ENCODE measurements around the gene SPATS2L. TPM values are rescaled to one million over a fixed set of nuclear protein-coding genes. Genes with fewer than 3 reads are reported as not detected.

SPATS2L gene
- total and polyA plus RNA-seq, 9 donors: 144 to 235 (median 222) TPM

GRCh38 chr2:200264631-200265030, 41.9 kb upstream of the SPATS2L start:
- Histone ChIP-seq H3K4me3 (ENCODE audit: low read length) (no peak overlapping the region), H3K9me3 (replicated peaks; ENCODE audit: control insufficient read depth, low read depth, low read length) (no peaks in the 10 kb centered on the region), H3K27me3 (ENCODE audit: control insufficient read depth, insufficient read depth, low read length) (no peaks in the 10 kb centered on the region), H3K36me3 (ENCODE audit: control insufficient read depth, insufficient read depth, low read length) (no peaks in the 10 kb centered on the region), H3K27ac (ENCODE audit: low read length) (no peak overlapping the region), H3K4me1 (ENCODE audit: control insufficient read depth, insufficient read depth, low read length) (no peaks in the 10 kb centered on the region)
- WGBS (ENCODE audit: insufficient coverage): no CpG with 5 or more reads among the region's 2 CpGs
- DNase-seq: no peak

GRCh38 chr2:200266406-200266805, 40.1 kb upstream of the SPATS2L start:
- no peaks in the 10 kb centered on the region for H3K9me3 ChIP-seq (replicated peaks; ENCODE audit: control insufficient read depth, low read depth, low read length)
- no peak overlapping the region for H3K4me3 ChIP-seq (ENCODE audit: low read length)
- H3K36me3 ChIP-seq (ENCODE audit: control insufficient read depth, insufficient read depth, low read length): no peaks in the 10 kb centered on the region
- no peaks in the 10 kb centered on the region for H3K4me1 ChIP-seq (ENCODE audit: control insufficient read depth, insufficient read depth, low read length)
- H3K27me3 ChIP-seq (ENCODE audit: control insufficient read depth, insufficient read depth, low read length): no peaks in the 10 kb centered on the region
- H3K27ac ChIP-seq (ENCODE audit: low read length): no peak overlapping the region
- 73% methylated on average over 4 of the region's 5 CpGs for WGBS (ENCODE audit: insufficient coverage)
- no peak for DNase-seq

DNA sequence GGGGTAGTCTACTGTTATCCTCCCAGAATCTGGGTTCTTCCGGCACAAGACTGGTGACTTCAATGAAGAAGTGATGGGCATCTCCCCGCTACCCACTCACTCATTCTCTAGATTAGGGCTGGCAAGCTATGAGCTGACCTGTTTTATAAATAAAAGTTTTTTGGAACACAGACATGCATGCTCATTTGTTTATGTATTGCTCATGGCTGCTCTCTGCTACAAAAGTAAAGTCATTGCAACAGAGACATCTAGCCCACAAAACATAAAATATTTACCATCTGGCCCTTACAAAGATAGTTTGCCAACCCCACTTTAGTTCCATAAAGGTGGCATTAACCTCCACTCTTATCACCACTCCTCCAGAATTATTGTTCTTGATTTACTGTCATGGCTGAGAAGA, 39.1 kb upstream of the SPATS2L start:
- no peaks in the 10 kb centered on the region for H3K9me3 ChIP-seq (replicated peaks; ENCODE audit: control insufficient read depth, low read depth, low read length)
- H3K27me3 ChIP-seq (ENCODE audit: control insufficient read depth, insufficient read depth, low read length): no peaks in the 10 kb centered on the region
- no peaks in the 10 kb centered on the region for H3K36me3 ChIP-seq (ENCODE audit: control insufficient read depth, insufficient read depth, low read length)
- no peak overlapping the region for H3K27ac ChIP-seq (ENCODE audit: low read length)
- no CpG with 5 or more reads among the region's 2 CpGs for WGBS (ENCODE audit: insufficient coverage)
- no peak for DNase-seq
- H3K4me1 ChIP-seq (ENCODE audit: control insufficient read depth, insufficient read depth, low read length): no peaks in the 10 kb centered on the region
- H3K4me3 ChIP-seq (ENCODE audit: low read length): no peak overlapping the region

- no peaks in the 10 kb centered on the region for H3K27me3 ChIP-seq (ENCODE audit: control insufficient read depth, insufficient read depth, low read length)
- DNase-seq: no peak
- peaks cover 6% of the 10 kb centered on the region for H3K4me1 ChIP-seq (ENCODE audit: control insufficient read depth, insufficient read depth, low read length)
- 38% methylated on average over 1 of the region's 1 CpG for WGBS (ENCODE audit: insufficient coverage)
- H3K36me3 ChIP-seq (ENCODE audit: control insufficient read depth, insufficient read depth, low read length): no peaks in the 10 kb centered on the region
- H3K4me3 ChIP-seq (ENCODE audit: low read length): no peak overlapping the region
- no peaks in the 10 kb centered on the region for H3K9me3 ChIP-seq (replicated peaks; ENCODE audit: control insufficient read depth, low read depth, low read length)
- H3K27ac ChIP-seq (ENCODE audit: low read length): no peak overlapping the region
Measured at GRCh38 chr2:200270732-200271131, 35.8 kb upstream of the SPATS2L start.

GRCh38 chr2:200272320-200272719, 34.2 kb upstream of the SPATS2L start:
- Histone ChIP-seq H3K9me3 (replicated peaks; ENCODE audit: control insufficient read depth, low read depth, low read length) (no peaks in the 10 kb centered on the region), H3K4me3 (ENCODE audit: low read length) (no peak overlapping the region), H3K27ac (ENCODE audit: low read length) (no peak overlapping the region), H3K27me3 (ENCODE audit: control insufficient read depth, insufficient read depth, low read length) (no peaks in the 10 kb centered on the region), H3K4me1 (ENCODE audit: control insufficient read depth, insufficient read depth, low read length) (peaks cover 10% of the 10 kb centered on the region), H3K36me3 (ENCODE audit: control insufficient read depth, insufficient read depth, low read length) (no peaks in the 10 kb centered on the region)
- WGBS (ENCODE audit: insufficient coverage): no CpG with 5 or more reads among the region's 2 CpGs
- DNase-seq: no peak

DNA sequence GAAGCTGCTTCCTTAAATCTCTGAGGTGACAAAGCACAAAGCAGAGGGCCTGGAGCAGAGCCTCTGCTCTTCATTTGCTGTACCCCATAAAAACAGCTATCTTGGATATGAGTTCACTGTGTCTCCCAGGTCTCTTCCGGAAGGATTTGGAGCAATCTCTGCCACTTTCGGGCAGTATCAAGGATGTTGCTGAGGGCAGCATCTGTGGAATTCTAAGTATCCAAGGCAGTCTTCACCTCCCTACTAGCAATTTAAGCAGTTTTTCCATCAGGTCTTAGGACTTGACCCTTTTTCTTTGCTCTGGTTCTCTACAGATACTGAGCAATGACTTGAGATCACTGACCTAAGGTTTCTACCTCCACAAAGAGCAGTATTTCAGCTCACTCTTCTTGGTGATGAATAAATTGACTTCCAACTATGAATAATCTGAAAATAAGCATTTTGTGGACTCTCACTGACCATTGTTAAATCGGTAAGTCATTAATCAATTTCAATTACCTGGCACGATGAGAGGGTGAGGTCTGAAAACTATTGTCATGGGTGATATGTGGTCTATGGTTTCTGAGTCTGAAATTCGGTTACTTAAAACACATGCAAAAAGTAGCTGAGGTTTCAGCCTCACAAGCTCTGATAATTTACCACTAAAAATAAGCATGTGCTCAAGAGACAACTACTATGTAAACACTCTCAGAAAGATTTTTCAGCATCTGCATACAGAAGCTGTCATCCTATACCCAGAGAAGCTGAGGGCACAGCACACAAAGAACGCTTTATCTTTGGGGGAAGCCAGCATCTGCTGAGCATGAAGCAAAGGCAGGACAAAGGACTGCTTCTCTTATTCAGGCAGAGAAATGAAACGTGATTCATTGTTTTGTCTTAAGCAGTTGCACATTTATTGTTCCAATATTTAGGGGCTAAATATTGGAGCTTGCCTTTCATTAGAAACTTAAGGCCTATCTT, 32.1 kb upstream of the SPATS2L start:
- Histone ChIP-seq H3K27me3 (ENCODE audit: control insufficient read depth, insufficient read depth, low read length) (no peaks in the 10 kb centered on the region), H3K27ac (ENCODE audit: low read length) (peak overlapping the region; percentile 83), H3K9me3 (replicated peaks; ENCODE audit: control insufficient read depth, low read depth, low read length) (no peaks in the 10 kb centered on the region), H3K4me1 (ENCODE audit: control insufficient read depth, insufficient read depth, low read length) (peaks cover 10% of the 10 kb centered on the region), H3K36me3 (ENCODE audit: control insufficient read depth, insufficient read depth, low read length) (no peaks in the 10 kb centered on the region), H3K4me3 (ENCODE audit: low read length) (no peak overlapping the region)
- 86% methylated on average over 3 of the region's 7 CpGs for WGBS (ENCODE audit: insufficient coverage)
- DNase-seq: peak; percentile 75

- H3K4me1 ChIP-seq (ENCODE audit: control insufficient read depth, insufficient read depth, low read length): peaks cover 10% of the 10 kb centered on the region
- H3K36me3 ChIP-seq (ENCODE audit: control insufficient read depth, insufficient read depth, low read length): no peaks in the 10 kb centered on the region
- peak; percentile 69 for DNase-seq
- H3K27ac ChIP-seq (ENCODE audit: low read length): peak overlapping the region; percentile 83
- 80% methylated on average over 2 of the region's 5 CpGs for WGBS (ENCODE audit: insufficient coverage)
- H3K27me3 ChIP-seq (ENCODE audit: control insufficient read depth, insufficient read depth, low read length): no peaks in the 10 kb centered on the region
- no peaks in the 10 kb centered on the region for H3K9me3 ChIP-seq (replicated peaks; ENCODE audit: control insufficient read depth, low read depth, low read length)
- no peak overlapping the region for H3K4me3 ChIP-seq (ENCODE audit: low read length)
Measured at GRCh38 chr2:200275295-200276013, 31.0 kb upstream of the SPATS2L start.

DNA sequence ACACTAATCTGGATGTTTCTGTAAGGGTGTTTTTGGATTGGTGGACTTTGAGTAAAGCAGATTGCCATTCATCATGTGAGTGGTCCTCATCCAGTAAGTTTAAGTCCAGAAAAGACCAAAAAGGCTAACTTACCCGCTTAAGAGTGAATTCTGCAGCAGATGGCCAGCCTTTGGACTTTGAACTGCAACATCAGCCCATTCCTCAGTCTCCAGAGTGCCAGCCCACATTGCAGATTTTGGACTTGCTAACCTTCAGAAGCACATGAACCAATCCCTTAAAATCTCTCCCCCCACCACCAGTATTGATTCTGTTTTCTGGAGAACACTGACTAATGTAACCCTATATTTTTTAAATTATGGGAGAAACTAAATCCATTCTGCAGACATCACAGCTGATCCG, 30.0 kb upstream of the SPATS2L start:
- Histone ChIP-seq H3K4me3 (ENCODE audit: low read length) (no peak overlapping the region), H3K36me3 (ENCODE audit: control insufficient read depth, insufficient read depth, low read length) (no peaks in the 10 kb centered on the region), H3K9me3 (replicated peaks; ENCODE audit: control insufficient read depth, low read depth, low read length) (no peaks in the 10 kb centered on the region), H3K4me1 (ENCODE audit: control insufficient read depth, insufficient read depth, low read length) (peaks cover 10% of the 10 kb centered on the region), H3K27me3 (ENCODE audit: control insufficient read depth, insufficient read depth, low read length) (no peaks in the 10 kb centered on the region), H3K27ac (ENCODE audit: low read length) (peak overlapping the region; percentile 83)
- no peak for DNase-seq
- 100% methylated on average over 1 of the region's 2 CpGs for WGBS (ENCODE audit: insufficient coverage)

DNA sequence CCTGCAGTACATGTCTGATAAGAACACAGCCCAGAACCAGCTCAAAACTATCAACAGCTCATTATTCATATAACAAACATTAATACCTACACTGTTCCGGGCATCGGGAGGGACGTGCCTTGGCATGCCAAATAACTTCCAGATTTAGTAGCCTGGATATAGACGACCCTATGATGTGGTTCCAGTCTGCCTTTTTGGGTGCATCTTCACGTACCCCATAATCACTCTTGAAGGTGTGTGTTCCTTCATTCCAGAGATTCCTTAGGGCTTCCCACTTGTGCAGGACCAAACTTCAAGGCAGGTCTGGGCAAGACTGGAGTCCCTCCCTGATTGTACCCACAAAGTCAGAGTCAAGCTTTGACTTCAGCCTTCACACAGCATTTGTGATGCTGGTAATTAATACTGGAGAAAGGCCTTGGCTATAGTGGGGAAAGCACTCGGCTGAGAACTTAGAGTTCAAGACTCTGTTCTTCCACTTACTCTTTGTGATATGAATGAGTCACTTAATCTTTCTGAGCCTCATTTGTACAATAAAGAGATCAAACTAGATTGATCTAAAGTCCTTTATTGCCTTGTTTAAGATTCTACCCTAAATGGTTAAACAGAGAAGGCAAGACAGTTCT, 27.7 kb upstream of the SPATS2L start:
- Histone ChIP-seq H3K27ac (ENCODE audit: low read length) (no peak overlapping the region), H3K9me3 (replicated peaks; ENCODE audit: control insufficient read depth, low read depth, low read length) (no peaks in the 10 kb centered on the region), H3K4me3 (ENCODE audit: low read length) (no peak overlapping the region), H3K36me3 (ENCODE audit: control insufficient read depth, insufficient read depth, low read length) (no peaks in the 10 kb centered on the region), H3K27me3 (ENCODE audit: control insufficient read depth, insufficient read depth, low read length) (no peaks in the 10 kb centered on the region), H3K4me1 (ENCODE audit: control insufficient read depth, insufficient read depth, low read length) (peaks cover 10% of the 10 kb centered on the region)
- 87% methylated on average over 3 of the region's 6 CpGs for WGBS (ENCODE audit: insufficient coverage)
- no peak for DNase-seq

GRCh38 chr2:200279857-200280256, 26.6 kb upstream of the SPATS2L start:
- peaks cover 7% of the 10 kb centered on the region for H3K4me1 ChIP-seq (ENCODE audit: control insufficient read depth, insufficient read depth, low read length)

More at GRCh38 chr2:200279857-200280256, 26.6 kb upstream of the SPATS2L start:
- no peak overlapping the region for H3K27ac ChIP-seq (ENCODE audit: low read length)
- no peak overlapping the region for H3K4me3 ChIP-seq (ENCODE audit: low read length)
- H3K9me3 ChIP-seq (replicated peaks; ENCODE audit: control insufficient read depth, low read depth, low read length): no peaks in the 10 kb centered on the region
- no peaks in the 10 kb centered on the region for H3K27me3 ChIP-seq (ENCODE audit: control insufficient read depth, insufficient read depth, low read length)
- H3K36me3 ChIP-seq (ENCODE audit: control insufficient read depth, insufficient read depth, low read length): no peaks in the 10 kb centered on the region
- DNase-seq: no peak

Measured in muscle of leg (tissue), 11 donors.